ENCODE results near the gene SH3TC1.
A peak's percentile ranks its signal among the peaks of the same experiment; 100 is the strongest.

SH3TC1 gene

DNA sequence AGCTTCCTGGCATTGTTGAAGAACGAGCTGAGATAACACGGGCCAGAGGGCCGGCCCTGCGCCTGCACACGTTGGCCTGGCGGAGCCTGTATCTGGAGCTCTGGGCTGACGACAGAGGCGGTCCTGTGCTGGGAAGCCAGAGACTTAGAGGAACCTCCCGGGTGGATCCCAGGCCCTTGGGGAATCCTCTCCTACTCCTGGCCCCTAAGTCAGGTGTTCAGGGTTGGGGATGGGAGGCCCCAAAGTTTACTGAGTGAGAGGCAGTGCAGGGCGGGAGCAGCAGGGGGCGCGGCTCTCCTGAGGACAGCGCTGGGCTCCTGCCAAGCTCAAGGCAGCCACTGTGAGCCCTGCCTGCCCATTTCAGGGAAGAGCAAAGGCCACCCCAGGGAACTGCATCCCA is 68.0 kb downstream of the SH3TC1 start:
- peak; percentile 49 for DNase-seq

GRCh38 chr4:8268211-8268610 is 69.1 kb downstream of the SH3TC1 start:
- DNase-seq = no peak

- no peak for DNase-seq
Measured at GRCh38 chr4:8268901-8269534, 69.9 kb downstream of the SH3TC1 start.

- peak; percentile 54 for DNase-seq
Measured at GRCh38 chr4:8269535-8270417, 70.7 kb downstream of the SH3TC1 start, which contains the start of gene HTRA3. TSS of gene HTRA3 (plus strand) at chr4:8269754. CDS start at chr4:8269969, 215 bp downstream.

GRCh38 chr4:8270418-8270771 is 71.3 kb downstream of the SH3TC1 start:
- DNase-seq = no peak

DNA sequence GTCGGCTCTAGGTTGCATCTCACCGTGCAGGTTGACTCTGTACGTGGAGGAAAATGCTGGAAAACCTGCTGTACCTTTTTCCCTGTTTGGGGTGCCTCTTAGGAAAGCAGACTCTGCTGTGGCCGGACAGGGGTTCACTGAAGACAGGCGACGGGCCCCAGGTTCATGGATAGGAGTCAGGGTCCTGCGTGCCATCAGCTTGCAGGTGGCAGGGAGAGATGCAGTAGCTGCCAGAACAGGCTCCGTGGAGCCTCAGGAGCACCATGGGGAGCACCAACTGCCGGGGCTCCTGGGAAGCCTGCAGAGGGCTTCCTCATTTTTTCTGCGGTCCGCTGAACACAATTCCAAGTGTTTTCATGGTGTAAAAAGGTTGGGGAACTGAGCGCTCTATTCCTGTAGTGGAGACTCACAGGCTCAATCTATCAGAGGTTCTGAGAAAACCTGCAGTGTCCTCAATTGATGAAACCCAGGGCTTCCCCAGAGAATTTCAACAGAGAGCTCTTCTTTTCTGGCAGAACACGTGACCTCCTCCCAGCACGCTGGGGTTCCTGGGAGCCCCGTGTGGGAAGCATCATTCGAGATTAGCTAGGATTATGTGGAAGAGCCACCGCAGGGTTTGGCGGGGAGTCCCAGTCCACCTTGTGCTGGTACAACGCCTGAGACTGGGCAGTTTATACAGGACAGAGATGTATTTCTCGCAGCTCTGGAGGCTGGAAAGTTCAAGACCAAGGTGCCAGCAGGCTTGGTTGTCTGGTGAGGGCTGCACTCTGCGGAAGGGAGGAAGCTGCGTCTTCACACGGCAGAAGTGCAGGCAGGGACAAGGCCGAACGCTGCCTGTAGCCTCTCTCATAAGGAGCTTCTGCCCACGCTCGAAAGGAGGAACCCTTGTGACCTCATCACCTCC is 72.1 kb downstream of the SH3TC1 start:
- no peak for DNase-seq

DNA sequence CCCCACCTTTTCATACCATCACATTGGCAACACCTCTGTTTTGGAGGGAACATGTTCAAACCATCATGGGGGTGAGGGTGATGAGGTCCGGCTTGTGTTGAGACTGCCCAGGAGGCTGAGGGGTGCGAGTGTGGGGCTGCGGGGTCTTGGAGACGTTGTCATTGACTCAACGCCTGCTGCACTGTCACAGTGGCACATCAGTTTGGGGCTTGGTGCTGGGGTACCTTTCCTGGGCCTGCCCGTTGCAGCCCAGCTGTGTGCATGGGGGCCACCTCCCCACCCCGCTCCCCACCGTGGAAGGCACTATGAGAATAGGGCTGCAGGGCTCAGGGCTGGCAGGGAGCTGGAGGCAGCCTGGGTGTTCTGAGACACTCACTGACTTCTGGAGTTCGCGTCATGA is 72.7 kb downstream of the SH3TC1 start:
- no peak for DNase-seq

GRCh38 chr4:8272472-8273428 is 73.7 kb downstream of the SH3TC1 start:
- DNase-seq = no peak

DNA sequence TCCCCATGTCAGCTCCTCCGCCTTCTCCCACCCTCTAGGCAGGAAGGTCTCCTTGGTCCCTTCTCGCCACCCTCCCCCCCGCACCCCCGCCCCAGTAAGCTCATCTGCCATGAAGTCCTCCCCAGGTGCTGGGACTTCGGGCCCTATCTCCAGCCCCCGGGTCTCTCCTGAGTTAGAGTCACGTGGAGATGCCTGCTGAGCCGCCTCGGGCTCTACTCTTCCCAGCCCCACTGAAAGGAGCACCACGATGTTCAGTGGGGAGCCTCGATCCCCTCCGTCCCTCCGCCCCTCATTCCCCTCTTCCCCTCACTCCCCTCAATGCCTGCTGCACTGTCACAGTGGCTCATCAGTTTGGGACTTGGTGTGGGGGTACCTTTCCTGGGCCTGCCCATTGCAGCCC is 74.4 kb downstream of the SH3TC1 start:
- no peak for DNase-seq

GRCh38 chr4:8274066-8274652 is 75.1 kb downstream of the SH3TC1 start:
- no peak for DNase-seq

- peak; percentile 94 for DNase-seq
Measured at GRCh38 chr4:8274765-8275547, 75.9 kb downstream of the SH3TC1 start.

DNA sequence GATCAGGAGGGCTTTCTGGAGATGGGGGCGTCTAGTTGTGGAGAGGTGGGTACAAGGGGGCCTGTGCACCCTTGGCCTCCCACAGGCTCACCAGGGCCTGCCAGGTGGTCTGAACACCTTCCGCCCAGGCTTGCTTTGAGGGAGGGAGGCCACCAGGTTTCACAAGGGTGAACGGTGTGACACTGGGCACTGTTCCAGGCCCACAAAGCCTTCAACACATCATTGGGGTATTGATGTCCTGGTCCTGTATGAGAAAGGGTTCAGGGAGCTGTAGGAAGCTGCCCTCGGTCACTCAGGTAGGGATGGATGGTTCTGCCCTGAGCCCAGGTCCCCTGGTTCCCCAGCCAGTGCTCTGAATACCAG is 76.4 kb downstream of the SH3TC1 start:
- no peak for DNase-seq

DNA sequence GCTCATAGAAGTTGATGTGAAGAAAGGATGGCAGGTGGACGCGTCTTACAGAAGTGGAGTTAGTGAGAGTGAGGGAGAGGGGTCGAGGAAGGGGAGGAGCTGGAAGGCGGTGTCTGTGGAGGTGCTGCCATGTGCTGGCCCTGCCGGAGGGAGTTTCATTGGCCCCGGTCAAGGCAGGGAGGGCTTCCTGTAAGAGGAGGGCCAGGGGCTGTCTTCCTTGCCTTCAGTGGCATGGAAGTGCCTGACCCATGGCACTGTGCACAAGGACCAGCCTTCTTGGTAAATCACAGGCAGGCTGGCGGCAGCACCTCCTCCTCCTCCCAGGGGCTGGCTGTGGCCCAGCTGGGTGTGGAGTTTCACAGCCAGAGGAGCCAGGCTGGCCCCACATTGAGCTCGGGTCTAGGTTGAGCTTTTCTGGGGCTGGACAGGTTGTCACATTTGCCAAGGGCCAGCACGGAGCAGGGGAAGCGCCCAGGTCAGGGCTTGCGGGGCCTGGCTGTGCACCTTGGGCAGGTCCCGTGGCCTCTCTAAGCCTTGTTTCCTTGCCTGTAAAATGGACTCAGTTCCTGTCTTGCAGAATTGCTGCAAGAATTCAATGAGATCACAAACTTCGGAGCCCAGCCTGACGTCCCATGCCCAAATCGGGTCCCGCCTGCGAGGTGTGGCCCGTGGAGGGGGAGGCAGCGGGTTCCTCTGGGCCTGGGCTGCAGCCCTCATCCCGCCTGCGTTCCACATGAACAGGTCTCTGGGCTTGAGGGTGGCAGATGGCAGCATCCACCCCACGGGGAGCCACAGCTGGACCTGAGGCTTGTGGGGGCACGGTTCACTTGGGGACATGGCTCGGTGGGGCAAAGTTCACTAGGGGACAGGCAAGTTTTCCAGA is 77.5 kb downstream of the SH3TC1 start:
- DNase-seq = peak; percentile 33

GRCh38 chr4:8277356-8278008 is 78.4 kb downstream of the SH3TC1 start:
- DNase-seq = no peak

- DNase-seq = no peak
Measured at GRCh38 chr4:8278009-8278395, 78.9 kb downstream of the SH3TC1 start.

DNA sequence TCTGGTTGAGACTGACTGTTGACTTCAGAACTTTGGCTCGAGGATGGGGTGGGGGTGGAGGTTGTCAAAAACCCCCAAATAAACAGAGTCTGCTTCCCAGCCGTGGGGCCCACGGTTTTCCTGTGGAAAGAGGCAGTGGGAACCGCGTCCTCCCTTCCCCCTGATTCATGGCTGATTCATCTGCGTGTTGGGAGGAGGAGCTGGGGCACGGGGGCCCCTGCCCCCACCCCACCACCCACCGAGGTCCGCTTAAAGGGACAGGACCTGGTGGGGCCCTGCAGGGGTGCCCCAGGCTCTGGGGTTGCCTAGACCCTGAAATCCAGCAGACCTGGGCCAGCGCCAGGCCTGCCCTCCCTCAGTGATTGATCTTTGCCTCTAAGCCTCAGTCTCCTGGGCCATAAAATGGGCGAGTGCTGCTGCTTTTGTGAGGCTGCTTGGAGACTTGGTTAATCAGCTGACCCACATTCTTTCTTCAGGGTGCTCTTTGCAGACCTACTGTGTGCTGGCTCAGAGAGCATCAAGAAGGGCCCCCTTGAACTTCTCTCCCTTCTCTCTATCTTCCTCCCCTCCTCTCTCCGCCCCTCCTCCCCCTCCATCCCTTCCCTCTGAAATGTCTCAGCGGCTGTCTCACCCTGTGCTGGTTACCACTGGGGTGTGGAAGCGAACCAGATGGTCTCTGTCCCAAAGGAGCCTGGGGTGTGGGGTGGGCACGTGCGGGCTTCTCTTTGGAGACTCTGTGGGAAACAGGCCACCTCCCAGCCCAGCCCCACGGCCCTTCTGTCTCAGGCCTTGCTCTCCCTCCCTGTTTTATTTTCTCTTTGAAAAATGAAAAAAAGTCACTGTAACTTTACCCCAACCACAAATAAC is 79.6 kb downstream of the SH3TC1 start:
- DNase-seq = peak; percentile 97

GRCh38 chr4:8279321-8280157 is 80.4 kb downstream of the SH3TC1 start:
- DNase-seq = no peak
